Glutamatergic neuron (in vitro differentiated cells): ENCODE data around the gene PLPPR3. TPM values are rescaled to one million over a fixed set of nuclear protein-coding genes. Genes with fewer than 3 reads are reported as not detected.

Source experiments
- DNase-seq: peaks from one replicate; pipeline ENCODE4 v3.0.0; 2022
- H3K27ac Mint-ChIP-seq: one replicate; pipeline ENCODE4 v1.8.0; 2020; ENCODE audit warnings: mild to moderate bottlenecking, mixed read lengths, inconsistent platforms; ENCODE audit not compliant: unreplicated experiment
- H3K27me3 Mint-ChIP-seq: one replicate; pipeline ENCODE4 v1.8.0; 2020; ENCODE audit warnings: mild to moderate bottlenecking, moderate library complexity, mixed read lengths, inconsistent platforms; ENCODE audit not compliant: unreplicated experiment
- H3K36me3 Mint-ChIP-seq: one replicate; pipeline ENCODE4 v1.8.0; 2020; ENCODE audit warnings: mild to moderate bottlenecking, mixed read lengths, inconsistent platforms; ENCODE audit not compliant: unreplicated experiment
- H3K4me1 Mint-ChIP-seq: one replicate; pipeline ENCODE4 v1.8.0; 2020; ENCODE audit warnings: mild to moderate bottlenecking, low read depth, mixed read lengths, inconsistent platforms; ENCODE audit not compliant: unreplicated experiment
- H3K4me3 Mint-ChIP-seq: one replicate; pipeline ENCODE4 v1.8.0; 2020; ENCODE audit warnings: mild to moderate bottlenecking, mixed read lengths, inconsistent platforms; ENCODE audit not compliant: unreplicated experiment
- H3K9me3 Mint-ChIP-seq: one replicate; pipeline ENCODE4 v1.8.0; 2020; ENCODE audit warnings: mild to moderate bottlenecking, moderate library complexity, mixed read lengths, inconsistent platforms; ENCODE audit not compliant: unreplicated experiment
- CTCF ChIP-seq: fragments of 200-600 bp; sonication (generic); IDR thresholded peaks from one replicate; pipeline ENCODE4 v1.5.0; 2021; ENCODE audit not compliant: partially characterized antibody, unreplicated experiment
- microRNA-seq: library from miRNA; unstranded; fragments of <30 nt; microRNA quantifications from one replicate; pipeline ENCODE4, GENCODE V29; 2020; ENCODE audit not compliant: unreplicated experiment
- total RNA-seq: library from RNA; stranded (reverse); fragmentation: NEBNext Ultra II Directional; extraction: Animal tissue kit (Norgen Biotek cat#: 25700); gene quantifications from one replicate; pipeline ENCODE4 v1.2.1, GENCODE V29; 2021; ENCODE audit not compliant: unreplicated experiment

PLPPR3 gene
- total RNA-seq, 1 donor from 2014 or later, result 392 TPM

GRCh38 chr19:768424-768823 is 53.3 kb downstream of the PLPPR3 start:
- Mint-ChIP-seq H3K27me3 (no peaks in the 10 kb centered on the region), H3K36me3 (no peaks in the 10 kb centered on the region), H3K4me3 (no peak overlapping the region), H3K27ac (no peak overlapping the region), H3K4me1 (no peaks in the 10 kb centered on the region), H3K9me3 (peaks cover 4% of the 10 kb centered on the region)
- no peak for DNase-seq
- TF ChIP-seq CTCF, result no peak

- Mint-ChIP-seq H3K27ac (no peak overlapping the region), H3K36me3 (no peaks in the 10 kb centered on the region), H3K9me3 (peaks cover 4% of the 10 kb centered on the region), H3K27me3 (no peaks in the 10 kb centered on the region), H3K4me3 (no peak overlapping the region), H3K4me1 (no peaks in the 10 kb centered on the region)
- no peak for TF ChIP-seq CTCF
- DNase-seq, result no peak
These were observed 56.5 kb downstream of the PLPPR3 start for GRCh38 chr19:765179-765738.

- H3K27ac Mint-ChIP-seq, result no peak overlapping the region
- no peak for TF ChIP-seq CTCF
- no peaks in the 10 kb centered on the region for H3K4me1 Mint-ChIP-seq
- peaks cover 6% of the 10 kb centered on the region for H3K9me3 Mint-ChIP-seq
- DNase-seq, result no peak
- H3K4me3 Mint-ChIP-seq, result no peak overlapping the region
- peaks cover 4% of the 10 kb centered on the region for H3K36me3 Mint-ChIP-seq
- H3K27me3 Mint-ChIP-seq, result peaks cover 6% of the 10 kb centered on the region
These were observed 57.5 kb downstream of the PLPPR3 start for GRCh38 chr19:764301-764700.

DNA sequence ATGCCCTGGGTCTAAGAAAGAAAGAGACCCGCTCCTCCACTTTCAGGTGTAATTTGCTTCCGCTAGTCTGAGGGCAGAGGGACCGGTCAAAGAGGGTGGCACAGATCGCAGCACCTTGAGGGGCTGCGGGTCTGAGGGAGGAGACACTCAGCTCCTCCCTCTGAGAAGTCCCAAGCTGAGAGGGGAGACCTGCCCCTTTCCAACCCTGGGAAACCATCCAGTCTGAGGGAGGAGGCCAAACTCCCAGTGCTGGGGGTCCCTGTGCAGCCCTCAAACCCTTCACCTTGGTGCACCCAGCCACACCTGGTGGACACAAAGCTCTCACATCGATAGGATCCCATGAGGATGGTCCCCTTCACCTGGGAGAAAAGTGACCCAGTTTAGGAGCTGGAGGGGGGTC is 57.9 kb downstream of the PLPPR3 start:
- no peak for TF ChIP-seq CTCF
- Mint-ChIP-seq H3K27me3 (peaks cover 8% of the 10 kb centered on the region), H3K36me3 (peaks cover 4% of the 10 kb centered on the region), H3K4me3 (no peak overlapping the region), H3K9me3 (peaks cover 6% of the 10 kb centered on the region), H3K27ac (no peak overlapping the region), H3K4me1 (no peaks in the 10 kb centered on the region)
- no peak for DNase-seq

GRCh38 chr19:763181-763580 is 58.6 kb downstream of the PLPPR3 start:
- no peak for DNase-seq
- H3K36me3 Mint-ChIP-seq, result peaks cover 4% of the 10 kb centered on the region
- H3K4me3 Mint-ChIP-seq, result no peak overlapping the region
- no peak for TF ChIP-seq CTCF
- H3K9me3 Mint-ChIP-seq, result peaks cover 9% of the 10 kb centered on the region
- H3K27me3 Mint-ChIP-seq, result peaks cover 10% of the 10 kb centered on the region
- no peak overlapping the region for H3K27ac Mint-ChIP-seq
- no peaks in the 10 kb centered on the region for H3K4me1 Mint-ChIP-seq

Small RNA genes lying within 50 kb of the gene (microRNA-seq; reads per million reads assigned to microRNA genes)
- gene MIR3187 (171 reads per million, percentile 79 among the genes with 10 or more reads in this experiment), gene MIR4745 (111 reads per million, percentile 74 among the genes with 10 or more reads in this experiment)

Other genes starting within 250 kb of the PLPPR3 start
- 470 TPM for gene BSG, start 249.4 kb downstream of the PLPPR3 start, total RNA-seq
- 33.2 TPM for gene HCN2, start 232.1 kb downstream of the PLPPR3 start, total RNA-seq
- gene POLRMT, start 188.4 kb downstream of the PLPPR3 start, total RNA-seq, result 79.9 TPM
- gene FGF22, start 182.1 kb downstream of the PLPPR3 start, total RNA-seq, result 1.5 TPM
- gene RNF126, start 158.7 kb downstream of the PLPPR3 start, total RNA-seq, result 51.7 TPM
- 10.7 TPM for gene FSTL3, start 145.6 kb downstream of the PLPPR3 start, total RNA-seq
- gene PRSS57, start 126.5 kb downstream of the PLPPR3 start, total RNA-seq, result 0.78 TPM
- gene PALM, start 113.0 kb downstream of the PLPPR3 start, total RNA-seq, result 349 TPM
- 1.1 TPM for gene MISP, start 70.8 kb downstream of the PLPPR3 start, total RNA-seq
- 244 TPM for gene PTBP1, start 24.5 kb downstream of the PLPPR3 start, total RNA-seq
- 2.2 TPM for gene AZU1, start 5.9 kb upstream of the PLPPR3 start, total RNA-seq
- gene PRTN3, start 19.0 kb upstream of the PLPPR3 start, total RNA-seq, result not detected
- gene ELANE, start 30.3 kb upstream of the PLPPR3 start, total RNA-seq, result not detected
- gene CFD, start 37.7 kb upstream of the PLPPR3 start, total RNA-seq, result not detected
- gene MED16, start 71.2 kb upstream of the PLPPR3 start, total RNA-seq, result 65.0 TPM
- not detected for gene RNU6-9, start 71.5 kb upstream of the PLPPR3 start, total RNA-seq
- 61.9 TPM for gene R3HDM4, start 91.3 kb upstream of the PLPPR3 start, total RNA-seq
- gene KISS1R, start 95.4 kb upstream of the PLPPR3 start, total RNA-seq, result not detected
- 148 TPM for gene ARID3A, start 104.1 kb upstream of the PLPPR3 start, total RNA-seq
- gene WDR18, start 162.4 kb upstream of the PLPPR3 start, total RNA-seq, result 52.1 TPM
- 0.93 TPM for gene GRIN3B, start 178.5 kb upstream of the PLPPR3 start, total RNA-seq
- 222 TPM for gene TMEM259, start 199.2 kb upstream of the PLPPR3 start, total RNA-seq
- not detected for gene RNU6-2, start 199.6 kb upstream of the PLPPR3 start, total RNA-seq
- 117 TPM for gene CNN2, start 204.7 kb upstream of the PLPPR3 start, total RNA-seq
- gene ABCA7, start 218.2 kb upstream of the PLPPR3 start, total RNA-seq, result 110 TPM
- 1.7 TPM for gene ARHGAP45, start 245.2 kb upstream of the PLPPR3 start, total RNA-seq